Measurements from ENCODE around the gene WNT9A.

DNA sequence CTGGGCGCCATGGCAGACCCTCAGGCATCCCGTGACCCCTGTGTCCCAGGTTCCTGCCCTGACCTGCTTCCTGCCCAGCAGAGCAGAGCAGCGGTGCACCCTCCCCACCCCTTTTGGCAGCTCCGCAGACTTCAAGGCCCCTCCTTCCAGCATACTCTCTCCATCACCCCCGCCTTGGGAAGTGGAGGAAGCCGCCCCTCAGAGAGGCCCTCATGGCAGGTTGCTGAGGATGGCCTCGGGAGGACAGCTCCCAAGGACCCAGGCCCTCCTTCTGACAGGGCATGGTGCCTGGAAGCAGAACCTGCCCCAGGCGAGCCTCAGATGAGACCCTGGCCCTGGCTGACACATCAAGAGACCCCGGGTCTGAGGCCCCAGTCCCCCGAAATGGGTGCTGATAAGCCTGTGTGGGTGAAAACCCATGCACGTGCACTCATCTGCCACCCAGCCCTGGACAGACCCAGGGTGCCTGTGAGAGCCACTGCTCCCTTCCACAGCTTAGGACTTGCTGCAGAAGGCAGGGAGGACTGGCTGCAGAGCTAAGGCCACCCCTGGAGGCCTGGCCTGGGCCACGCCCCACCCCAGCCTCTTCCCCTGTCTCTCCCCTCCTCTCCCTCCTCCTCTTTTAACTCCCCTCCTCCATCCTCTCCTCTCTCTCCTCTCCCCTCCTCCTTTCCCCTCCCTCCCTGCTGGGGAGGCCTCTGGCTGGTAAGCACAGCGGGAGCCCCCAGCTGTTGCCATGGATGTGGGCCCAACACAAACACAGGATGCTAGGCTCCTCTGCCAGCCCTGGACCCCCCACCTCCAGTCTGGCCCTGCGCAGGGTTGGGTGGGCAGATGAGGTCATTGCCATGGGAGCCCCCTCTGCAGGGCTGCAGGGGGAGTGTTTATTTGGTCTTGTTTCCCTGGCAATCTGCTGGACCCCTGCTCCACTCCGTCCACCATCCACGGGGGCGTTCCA is 33.7 kb downstream of the WNT9A start:
- TF ChIP-seq, protein P1, sequence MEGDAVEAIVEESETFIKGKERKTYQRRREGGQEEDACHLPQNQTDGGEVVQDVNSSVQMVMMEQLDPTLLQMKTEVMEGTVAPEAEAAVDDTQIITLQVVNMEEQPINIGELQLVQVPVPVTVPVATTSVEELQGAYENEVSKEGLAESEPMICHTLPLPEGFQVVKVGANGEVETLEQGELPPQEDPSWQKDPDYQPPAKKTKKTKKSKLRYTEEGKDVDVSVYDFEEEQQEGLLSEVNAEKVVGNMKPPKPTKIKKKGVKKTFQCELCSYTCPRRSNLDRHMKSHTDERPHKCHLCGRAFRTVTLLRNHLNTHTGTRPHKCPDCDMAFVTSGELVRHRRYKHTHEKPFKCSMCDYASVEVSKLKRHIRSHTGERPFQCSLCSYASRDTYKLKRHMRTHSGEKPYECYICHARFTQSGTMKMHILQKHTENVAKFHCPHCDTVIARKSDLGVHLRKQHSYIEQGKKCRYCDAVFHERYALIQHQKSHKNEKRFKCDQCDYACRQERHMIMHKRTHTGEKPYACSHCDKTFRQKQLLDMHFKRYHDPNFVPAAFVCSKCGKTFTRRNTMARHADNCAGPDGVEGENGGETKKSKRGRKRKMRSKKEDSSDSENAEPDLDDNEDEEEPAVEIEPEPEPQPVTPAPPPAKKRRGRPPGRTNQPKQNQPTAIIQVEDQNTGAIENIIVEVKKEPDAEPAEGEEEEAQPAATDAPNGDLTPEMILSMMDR (IDR thresholded peaks at IDR 0.05): no peak
- no peak for TF ChIP-seq POLR2A (IDR thresholded peaks at IDR 0.05)
